T-helper 1 cell (primary cell): ENCODE data around the gene DEDD2.
A peak's percentile ranks its signal among the peaks of the same experiment; 100 is the strongest.

Source experiments
- DNase-seq, 5 donors: peaks; one replicate each; pipeline ENCODE4 v3.0.0-alpha.2; 2012 to 2020

The DEDD2 gene

DNA sequence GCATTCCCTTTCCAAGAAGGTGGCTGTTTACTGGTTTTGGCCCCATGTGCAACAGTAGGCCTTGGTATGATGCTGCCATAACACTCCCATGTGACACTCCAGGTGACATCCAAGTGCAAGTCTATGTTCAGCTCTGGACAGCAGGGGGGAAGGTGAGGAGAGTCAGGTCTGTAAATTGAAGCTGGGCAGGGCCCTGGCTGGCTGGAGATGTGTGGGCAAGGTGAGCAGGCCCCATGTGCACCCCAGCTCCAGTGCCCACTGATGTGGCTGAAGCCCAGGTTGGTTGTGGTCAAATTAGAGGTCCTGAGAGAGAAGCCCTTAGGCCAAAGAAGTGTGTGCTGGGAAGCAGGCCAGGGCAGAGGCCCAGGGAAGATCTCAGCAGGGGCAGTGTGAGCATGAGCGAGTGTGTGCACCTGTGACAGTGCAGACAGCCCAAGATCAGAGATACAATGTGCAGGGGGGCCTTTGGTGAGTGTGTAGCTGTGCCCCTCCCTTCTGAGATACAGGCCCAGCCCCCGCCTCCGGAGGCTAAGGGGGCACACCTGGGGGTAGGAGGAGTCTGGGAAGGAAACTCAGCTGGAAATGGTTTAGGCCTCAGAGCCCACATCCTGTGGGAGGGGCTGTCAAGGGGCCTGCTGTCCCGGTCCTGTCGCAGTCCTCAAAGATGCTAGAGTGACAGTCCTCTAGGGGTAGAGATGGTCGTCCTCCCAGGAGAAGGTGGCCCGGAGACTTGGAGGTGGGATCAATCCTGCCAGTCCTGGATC is 18.6 kb downstream of the DEDD2 start:
- peak; percentile 65 to 92 (median 71) for DNase-seq

DNA sequence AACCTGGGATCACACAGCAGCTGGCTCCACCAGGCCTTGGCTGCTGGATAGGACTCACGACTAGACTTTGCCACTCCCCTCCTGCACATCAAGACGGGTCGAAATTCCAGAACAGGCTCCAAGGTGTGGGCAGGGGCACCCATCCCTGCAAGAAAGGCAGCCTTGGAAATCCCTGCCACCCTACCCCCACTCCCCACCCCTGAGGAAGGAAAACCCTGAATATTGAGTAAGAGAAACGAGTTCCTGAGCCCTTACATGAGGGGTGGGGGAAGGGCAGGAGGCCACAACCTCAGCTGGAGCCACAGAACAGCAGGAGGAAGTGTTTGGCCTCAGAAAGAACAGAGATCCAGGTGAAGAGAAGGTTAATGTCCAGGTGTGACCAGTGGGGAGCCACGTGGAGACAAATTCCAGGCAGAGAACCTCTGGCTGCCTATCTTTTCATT is 20.1 kb downstream of the DEDD2 start:
- DNase-seq: no peak

DNA sequence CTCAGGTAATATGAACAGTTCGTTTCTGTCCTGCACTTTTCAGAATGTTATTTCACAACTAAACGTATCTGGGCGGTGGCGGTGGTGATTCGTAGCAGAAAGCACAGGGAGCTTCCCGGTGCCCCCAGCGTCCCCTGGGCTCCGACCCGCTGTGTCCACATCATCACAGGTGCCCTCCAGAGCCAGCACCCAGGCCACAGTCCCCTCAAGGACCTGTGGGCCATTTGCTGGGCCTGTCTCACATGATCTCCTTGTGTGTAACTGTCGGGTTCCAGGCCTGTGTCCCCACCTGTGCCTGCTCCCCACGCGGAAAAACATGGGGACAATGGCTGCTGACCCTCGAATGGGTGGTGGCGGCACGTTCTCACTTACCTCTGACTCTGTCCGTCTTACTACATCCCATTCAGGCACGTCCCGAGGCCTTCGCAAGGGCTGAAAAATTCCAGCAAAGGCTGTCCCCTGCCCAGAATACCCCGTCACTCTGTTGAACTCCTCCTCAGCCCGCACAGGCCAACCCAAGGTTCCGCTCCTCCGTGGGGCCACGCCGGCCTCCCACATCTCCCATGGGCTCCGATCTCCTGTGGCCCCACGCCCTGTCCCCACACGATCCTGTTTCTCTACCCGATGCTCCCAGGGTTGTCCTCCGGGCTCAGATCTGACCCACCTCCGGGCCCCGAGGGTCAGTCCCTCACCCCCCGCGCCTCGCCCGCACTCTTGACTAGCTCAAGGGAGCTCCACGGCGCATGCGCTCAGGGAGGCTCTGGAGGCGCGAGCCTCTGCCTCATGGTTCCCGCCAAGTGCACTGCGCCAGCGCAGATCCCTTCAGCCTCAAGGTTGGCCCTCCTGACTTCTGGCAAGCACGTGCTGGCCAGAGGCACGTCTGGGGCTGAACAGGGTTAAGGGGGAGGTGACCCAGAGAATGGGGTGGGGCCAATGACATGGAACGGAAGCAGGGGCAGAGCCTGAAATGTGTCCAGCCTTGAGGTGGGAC is 21.2 kb downstream of the DEDD2 start:
- no peak for DNase-seq

DNA sequence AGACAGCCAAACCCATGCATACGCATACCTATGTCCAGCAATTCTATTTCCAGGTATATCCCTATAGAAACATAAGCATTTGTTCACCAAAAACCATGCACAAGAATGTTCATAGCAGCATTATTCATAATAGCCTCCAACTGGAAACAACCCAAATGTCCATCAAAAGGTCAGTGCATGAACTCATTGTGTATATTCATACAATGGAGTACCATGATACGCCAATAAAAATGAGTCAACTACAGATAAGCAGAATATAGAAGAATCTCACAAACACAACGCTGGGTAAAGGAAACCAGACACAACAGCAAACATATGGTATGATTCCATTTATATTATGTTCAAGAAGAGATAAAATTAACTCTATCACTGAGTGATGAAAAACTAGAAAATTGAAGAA is 23.8 kb downstream of the DEDD2 start:
- no peak for DNase-seq

DNA sequence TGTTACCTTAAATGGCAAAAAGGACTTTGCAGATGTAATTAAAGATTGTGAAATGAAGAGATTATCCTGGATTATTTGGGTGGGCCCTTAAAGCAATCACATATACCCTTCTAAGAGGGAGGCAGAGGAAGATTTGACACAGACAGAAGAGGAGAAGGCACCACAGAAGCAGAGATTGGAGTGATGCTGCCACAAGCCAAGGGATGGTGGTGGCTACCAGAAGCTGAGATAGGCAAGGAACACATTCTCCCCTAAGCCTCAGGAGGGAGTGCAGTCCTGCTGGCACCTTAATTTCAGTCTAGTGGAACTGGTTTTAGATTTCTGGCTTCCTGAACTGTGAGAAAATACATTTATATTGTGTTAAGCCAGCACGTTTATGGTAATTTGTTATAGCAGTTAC is 24.2 kb downstream of the DEDD2 start:
- no peak for DNase-seq

DNA sequence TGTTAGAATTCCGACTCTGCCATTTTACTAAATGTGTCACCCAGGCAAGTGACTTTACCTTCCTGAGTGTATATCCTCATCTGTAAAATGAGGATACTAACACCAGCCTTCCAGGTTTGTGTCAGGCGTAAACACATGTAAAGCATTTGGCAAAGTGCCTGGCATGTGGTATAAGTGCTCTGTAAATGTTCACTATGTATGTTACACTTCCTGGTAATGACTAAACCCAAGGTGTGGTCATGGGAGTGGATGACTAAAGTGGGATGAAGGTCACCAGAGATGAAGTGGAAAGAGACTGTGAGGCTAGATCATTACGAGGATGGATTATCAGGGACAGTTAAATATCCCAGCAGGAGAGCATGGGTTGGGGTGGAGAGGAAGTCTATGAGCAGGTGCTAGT is 25.6 kb downstream of the DEDD2 start:
- DNase-seq: peak in 1 of 5 donors; percentile 33

DNA sequence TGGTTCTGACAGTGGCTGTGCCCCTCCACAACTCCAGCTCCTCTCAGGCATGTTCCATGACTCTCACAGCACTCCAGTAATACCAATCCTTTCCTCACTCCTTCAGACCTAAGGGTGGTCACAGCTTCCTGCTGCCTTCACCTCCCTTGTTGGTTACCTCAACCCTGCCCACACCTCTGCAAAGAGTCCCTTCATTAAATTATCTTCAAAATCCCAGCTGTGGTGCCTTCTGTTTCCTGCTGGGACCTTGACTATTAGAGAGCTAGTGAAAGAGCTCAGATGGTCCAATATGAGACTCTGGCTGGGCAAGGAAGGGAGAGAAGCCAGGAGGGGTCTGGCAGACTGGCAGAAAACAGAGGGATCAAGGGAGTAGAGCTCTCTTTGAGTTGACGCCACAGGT is 26.1 kb downstream of the DEDD2 start:
- no peak for DNase-seq

DNA sequence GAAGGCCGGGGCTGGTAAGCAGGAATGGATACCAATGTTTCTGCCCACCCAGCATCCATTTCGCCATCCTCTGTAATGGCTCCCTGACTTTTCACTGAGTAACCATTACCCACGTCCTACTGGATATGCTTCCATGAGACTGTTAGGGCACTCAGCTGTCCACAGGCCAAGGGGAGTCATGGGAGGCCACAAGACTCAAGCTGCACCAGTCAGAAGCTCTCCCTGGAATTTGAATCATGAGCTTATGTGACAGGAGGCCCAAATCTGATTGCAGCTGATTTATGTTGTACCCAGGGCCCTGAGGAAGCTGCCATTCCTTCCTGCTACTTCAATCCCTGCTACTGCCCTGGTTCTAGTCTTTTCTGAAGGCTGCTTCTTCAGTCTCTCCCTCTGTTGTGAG is 28.3 kb downstream of the DEDD2 start:
- no peak for DNase-seq

DNA sequence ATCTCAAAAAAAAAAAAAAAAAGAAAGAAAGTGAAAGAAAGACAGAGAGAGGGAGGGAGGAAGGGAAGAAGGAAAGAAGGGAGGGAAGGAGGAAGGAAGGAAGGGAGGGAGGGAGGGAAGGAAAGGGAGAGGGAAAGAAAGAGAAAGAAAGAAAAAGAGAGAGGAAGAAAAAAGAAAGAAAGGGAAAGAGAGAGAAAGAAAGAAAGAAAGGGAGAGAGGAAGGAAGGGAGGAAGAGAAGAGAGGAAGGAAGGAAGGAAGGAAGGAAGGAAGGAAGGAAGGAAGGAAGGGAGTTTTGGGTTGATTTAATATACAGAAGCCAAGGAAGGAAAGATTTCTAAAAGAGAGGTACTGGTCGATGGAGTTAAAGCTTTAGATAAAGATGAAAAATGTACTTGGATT is 28.8 kb downstream of the DEDD2 start:
- no peak for DNase-seq

DNA sequence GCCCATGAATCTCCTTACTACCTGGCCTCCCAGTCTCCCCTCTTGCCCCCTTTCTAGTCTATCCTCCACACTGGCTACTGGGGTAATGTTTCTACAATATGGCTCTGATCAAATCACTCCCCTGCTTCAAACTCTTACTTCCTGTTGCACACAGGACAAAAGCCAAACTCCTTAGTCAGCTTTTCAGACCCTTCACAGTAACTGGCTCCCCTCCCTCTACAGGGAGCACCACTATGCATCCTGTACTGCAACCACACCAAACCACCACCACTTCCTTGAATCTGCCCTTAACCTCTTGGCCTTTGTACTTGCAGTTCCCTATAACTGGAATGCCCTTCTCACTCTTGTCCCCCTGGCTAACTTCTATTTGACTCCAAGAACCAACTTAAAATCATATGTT is 32.2 kb downstream of the DEDD2 start:
- peak in 1 of 5 donors; percentile 84 for DNase-seq

DNA sequence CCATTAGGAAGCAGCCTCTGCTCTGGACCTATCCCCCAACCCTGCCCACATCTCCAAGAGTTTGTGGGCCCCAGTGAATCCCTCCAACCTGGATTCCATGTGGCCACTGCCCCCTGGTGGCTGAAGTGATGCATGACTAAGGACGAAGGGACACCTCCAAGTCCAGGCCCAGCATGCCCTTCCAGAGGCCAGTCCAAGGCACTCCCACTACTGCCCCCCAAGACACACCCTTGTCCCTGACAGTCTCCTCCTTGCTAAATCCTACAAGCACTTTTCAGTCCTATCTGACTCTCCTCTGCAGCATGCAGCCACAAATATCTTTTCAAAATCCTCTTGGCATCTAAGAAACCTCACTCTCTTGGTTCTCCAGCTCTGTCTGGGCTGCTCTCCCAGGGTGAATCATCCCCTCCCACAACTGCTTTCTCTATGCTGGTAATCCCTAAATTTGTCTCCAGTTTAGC is 33.0 kb downstream of the DEDD2 start:
- peak; percentile 39 to 68 (median 50) for DNase-seq

DNA sequence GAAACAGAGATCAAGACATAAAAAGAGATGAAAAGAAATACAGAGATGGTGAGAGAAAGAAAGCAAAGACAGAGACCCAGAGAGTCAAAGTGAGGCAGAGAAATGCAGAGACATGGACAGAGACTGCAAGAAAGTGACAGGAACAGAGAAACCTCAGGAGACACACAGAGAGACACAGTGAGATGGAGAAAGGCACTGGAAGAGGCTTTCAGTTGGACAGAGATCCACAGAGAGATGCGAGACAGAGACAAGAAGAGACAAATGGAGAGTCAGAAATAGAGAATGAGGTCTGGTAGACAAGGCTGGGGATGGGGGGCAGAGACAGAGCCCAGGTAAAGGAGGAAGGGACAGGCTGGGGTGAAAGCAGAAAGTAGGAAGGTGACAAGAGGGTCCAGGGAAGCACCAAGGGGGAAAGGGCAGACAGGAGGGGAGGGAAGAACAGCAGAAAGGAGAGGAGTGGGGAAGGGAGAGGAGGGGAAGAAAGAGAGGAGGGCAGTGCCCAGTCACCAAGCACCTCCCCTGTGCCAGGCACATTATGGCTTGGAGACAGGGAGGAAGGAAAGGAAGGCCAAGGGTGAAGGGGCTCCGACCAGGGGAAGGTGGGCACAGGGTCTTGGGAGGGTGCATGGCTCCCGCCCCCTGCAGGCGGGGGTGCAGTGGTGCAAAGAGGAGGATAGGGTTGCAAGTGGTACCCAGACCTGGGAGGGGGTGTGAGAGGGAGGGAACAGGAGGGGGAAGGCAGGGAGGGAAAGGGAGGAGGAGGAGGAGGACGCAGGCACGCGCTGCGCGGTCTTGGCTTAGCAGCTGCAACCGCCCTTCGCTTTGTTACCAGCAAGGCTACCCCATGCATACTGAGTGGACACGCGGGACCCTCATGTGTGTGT is 38.4 kb downstream of the DEDD2 start:
- no peak for DNase-seq

DNA sequence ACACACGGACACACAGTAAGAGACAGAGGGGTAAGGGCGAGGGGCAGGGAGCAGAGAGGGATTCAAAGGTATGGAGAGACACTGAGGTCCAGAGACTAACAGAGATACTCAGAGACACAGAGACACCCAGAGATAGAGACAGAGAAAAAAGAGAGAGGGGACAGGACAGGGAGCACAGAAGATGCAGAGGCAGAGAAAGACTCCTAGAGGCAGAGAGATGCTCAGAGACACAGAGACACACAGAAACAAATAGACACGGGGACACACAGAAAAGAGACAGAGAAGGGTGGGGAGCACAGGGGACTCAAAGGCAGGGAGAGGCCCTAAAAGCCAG is 39.8 kb downstream of the DEDD2 start:
- DNase-seq: no peak

DNA sequence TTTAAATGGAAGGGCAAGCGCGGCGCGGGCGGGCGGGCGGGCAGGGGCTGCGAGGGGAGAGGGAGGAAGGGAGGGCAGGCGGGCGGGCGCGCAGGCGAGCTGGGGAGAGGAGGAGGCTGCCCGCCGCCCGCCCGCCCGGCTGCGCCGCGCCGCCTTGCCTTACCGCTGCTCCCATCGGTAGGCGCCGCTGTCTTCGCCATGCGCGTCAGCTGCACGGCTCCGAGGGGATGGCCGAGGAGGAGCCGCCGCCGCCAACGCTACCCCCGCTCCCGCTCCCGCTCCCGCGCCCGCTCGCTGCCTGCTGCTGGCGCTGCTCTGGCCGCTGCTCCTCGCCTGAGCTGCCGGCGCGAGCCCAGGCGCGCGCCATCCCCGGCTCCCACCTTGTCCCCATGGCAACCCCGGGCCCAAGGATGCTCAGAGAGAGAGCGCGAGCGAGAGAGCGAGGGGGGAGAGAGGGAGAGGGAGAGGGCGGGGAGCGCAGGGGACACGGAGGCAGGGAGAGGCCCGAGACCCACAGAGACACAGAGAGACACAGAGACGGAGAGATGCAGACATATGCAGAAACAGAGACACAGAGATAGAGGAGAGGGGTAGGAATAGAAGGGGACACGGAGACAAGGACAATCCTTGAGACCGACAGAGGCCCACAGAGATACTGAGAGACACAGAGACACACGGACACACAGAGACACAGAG is 40.3 kb downstream of the DEDD2 start:
- peak; percentile 56 to 75 (median 67) for DNase-seq

DNA sequence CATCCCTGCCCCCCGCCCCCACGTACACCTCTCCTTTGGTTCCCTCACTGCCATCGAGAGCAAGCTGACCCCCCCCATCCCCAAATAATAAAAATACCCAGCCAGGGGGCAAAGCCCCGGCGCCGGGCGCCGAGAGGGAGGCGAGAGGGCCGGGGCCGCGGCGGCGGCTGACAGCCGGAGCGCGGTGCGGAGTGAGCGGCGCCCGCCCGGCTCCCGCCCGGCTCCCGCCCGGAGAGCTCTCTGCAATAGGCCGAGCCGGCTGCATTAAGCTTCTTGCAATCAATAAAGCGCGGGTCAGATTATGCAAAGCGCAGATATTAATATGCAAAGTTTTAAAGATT is 40.9 kb downstream of the DEDD2 start:
- peak in 1 of 5 donors; percentile 17 for DNase-seq

DNA sequence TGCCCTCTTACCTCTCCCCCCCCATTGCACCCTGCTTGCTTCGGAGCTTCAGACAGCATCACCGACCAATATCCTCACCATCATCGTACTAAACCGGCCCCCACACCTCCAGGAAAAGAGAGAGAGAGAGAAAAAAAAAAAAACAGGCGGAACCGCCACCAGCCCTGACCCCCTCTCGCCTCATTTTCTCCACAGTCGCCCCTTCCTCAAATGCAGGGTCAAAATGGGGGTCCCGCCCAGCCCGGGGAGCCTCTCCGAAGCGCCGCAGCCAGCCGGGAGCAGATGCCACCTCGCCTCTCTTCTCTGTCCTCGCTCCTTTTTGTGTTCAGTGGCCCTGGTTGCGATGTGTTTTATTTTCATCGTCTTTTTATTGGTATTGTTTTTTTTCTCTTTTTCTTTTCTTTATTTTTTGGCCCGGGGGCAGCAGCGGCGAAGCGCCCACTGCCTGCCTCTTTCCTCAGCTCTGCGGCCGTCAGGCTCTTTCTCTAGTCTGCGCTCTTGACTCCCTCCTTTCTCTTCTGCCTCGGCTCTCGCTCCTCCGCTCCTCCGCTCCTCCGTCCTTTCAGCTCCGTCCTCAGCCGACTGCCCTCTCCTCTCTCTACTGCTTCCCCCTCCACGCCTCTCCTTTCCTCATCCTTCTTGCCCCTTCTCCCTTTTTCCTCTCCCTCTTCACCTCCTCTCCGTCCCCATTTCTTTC is 41.4 kb downstream of the DEDD2 start:
- DNase-seq: no peak

DNA sequence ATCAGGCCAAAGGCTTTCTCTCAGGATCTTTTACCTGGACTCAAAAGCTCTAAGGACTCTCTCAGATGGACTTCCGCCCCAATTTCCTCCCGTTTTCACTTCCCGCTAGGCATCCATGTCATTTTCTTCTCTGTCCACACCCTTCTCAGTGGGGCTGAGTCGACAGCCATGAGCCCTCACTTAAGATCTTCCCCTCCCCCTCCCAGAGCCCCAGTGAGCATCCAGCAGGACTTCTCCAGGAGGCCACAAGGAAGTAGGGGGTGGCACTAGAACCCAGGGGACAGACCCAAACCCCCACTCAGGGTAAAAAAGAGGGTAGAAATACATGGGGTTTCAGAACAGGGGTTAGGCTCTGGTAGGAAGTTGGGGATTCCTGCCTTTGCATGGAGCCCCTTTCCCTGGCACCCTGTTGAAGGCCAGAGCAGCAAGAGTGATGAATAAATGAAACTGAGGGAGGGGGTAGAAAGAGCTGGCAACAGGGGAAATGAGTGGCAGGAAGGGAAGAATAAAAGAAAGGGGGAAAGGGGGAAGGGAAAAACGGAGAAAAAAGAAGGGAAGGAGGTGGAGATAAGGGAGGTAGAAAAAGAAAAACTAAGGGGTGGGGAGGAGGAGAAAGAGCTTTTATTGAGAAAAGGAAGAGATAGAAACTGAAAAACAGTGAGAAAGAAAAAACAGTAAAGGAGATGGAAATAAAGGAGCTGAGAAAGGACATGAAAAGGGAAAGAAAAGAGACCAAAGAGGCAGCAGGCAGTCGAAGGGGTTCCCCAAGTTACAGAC is 42.3 kb downstream of the DEDD2 start:
- no peak for DNase-seq

DNA sequence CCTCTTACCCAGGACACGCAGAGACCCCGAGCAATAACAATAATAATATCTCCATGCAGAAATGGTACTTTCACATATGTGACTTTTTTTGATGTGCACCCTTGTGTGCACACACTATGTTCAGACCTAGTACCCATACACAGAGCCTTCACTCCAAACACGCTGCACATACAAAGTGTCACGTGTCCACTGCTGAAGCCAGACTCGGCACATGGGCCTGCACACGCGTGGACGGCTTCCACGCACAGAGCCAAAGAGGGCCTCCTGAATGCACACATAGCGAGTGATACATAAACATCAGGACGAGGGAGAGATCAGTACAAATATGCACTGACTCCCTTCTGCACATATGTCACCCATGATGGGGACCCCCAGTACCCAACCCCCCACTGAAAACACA is 43.3 kb downstream of the DEDD2 start:
- DNase-seq: no peak

DNA sequence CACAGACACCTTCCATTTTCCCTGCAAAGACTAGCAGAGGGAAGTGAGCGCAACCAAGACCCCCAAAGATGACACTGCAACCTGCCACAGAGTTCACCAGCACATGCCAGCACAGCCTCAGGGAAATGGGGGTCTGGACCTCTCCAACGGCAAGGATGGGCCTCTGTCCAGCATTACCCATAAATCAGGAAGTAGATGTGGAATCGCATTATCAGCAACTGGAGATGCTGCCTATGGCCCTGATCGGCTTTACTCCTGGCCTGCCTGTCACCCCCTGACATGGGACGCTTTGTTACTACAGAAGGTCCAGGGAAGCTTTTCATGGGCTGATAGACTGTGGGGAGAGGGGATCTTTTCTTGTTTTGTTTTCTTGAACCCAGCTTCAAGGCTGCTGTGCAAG is 43.8 kb downstream of the DEDD2 start:
- DNase-seq: no peak

DNA sequence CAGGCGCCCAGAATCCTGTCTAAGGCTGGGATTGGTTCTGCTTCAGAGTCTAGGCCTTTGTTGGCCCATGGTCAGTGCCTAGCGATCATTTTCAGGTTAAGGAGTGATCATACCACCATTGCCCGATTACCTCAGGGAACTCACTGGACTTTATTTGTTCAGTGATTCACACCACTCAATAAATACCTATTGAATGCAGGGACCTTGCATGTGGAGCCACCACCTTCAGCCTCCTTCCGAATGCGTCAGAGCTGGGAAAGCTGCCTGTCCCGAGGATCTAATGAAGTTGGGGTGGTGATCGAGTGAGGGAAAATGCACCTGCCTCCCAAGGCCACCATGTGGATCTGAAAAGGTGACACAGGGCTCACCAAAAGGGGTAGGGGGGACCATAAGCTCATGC is 45.2 kb downstream of the DEDD2 start:
- no peak for DNase-seq

DNA sequence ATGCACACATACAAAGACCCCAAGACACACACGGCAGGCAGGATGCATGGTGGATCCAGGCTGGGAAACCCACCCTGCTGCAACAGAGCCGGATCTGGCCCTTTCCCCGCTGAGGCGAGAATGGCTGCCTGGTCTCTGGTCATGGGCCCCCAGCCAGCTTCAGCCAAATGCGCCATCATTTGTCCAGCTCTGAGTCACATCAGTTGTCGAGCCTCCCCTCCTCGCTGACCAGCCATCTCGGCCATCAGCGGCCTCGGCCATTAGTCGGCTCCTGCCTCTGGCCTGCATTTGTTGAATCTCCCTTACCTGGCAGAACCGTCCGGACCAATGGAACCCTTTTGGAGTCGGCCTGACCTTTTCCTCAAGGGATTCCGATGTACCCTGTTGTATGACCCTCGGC is 46.8 kb downstream of the DEDD2 start:
- no peak for DNase-seq
